ENCODE data around the gene TGM3.

DNA sequence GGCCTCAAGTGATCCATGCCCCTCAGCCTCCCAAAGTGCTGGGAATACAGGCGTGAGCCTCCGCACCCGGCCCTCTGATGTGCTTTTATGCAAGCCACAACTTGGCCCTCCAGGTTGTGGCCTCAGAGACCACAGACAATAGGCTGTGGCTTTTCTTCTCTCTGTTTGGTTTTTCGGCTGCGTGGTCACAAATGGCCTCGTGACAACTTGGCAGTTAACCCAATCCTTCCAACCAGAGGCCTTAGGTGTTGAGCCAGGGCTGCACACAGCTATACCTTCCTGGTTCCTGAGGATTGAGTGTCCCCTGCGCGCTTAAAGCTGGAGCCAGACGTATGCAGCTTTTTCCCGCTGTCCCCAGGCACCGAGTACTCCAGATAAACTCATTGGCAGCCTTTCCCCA is 6.3 kb upstream of the TGM3 start:
- TF ChIP-seq POLR2A (IDR thresholded peaks at IDR 0.05; ENCODE audit: low read depth, low read length) (no peak), PAX5 (IDR thresholded peaks at IDR 0.05; ENCODE audit: insufficient read depth, low read length, severe bottlenecking) (no peak)

Data from GM12891 (cell line).